Fibroblast of the aortic adventitia (primary cell): ENCODE data around the gene CDC16. TPM values are rescaled to one million over a fixed set of nuclear protein-coding genes. Genes with fewer than 3 reads are reported as not detected.

ENCODE experiments used
- DNase-seq: peaks from one replicate; pipeline ENCODE4 v3.0.0-alpha.2; 2010; ENCODE audit warnings: low read depth
- H3K4me3 ChIP-seq: 2 replicates; pipeline ENCODE4 v1.5.1; 2011; ENCODE audit warnings: low read depth, mild to moderate bottlenecking, control low read depth, low read length, moderate library complexity
- total RNA-seq: library from RNA; depleted of rRNA; stranded (reverse); fragments of >200 nt; gene quantifications from 2 replicates; pipeline ENCODE4 v1.2.3, GENCODE V29; 2012; ENCODE audit warnings: low replicate concordance
- TF ChIP-seq, protein P1 (sequence below): IDR thresholded peaks from 2 replicates; pipeline ENCODE4 v1.5.1; 2011; ENCODE audit warnings: mild to moderate bottlenecking, low read length, control low read depth, inconsistent platforms; ENCODE audit not compliant: insufficient read depth

CDC16 gene
- total RNA-seq, 1 donor, result 81.3 TPM

GRCh38 chr13:114311387-114311786 lies 76.7 kb downstream of the CDC16 start:
- H3K4me3 ChIP-seq, result no peak overlapping the region
- DNase-seq, result no peak
- TF ChIP-seq, protein P1, sequence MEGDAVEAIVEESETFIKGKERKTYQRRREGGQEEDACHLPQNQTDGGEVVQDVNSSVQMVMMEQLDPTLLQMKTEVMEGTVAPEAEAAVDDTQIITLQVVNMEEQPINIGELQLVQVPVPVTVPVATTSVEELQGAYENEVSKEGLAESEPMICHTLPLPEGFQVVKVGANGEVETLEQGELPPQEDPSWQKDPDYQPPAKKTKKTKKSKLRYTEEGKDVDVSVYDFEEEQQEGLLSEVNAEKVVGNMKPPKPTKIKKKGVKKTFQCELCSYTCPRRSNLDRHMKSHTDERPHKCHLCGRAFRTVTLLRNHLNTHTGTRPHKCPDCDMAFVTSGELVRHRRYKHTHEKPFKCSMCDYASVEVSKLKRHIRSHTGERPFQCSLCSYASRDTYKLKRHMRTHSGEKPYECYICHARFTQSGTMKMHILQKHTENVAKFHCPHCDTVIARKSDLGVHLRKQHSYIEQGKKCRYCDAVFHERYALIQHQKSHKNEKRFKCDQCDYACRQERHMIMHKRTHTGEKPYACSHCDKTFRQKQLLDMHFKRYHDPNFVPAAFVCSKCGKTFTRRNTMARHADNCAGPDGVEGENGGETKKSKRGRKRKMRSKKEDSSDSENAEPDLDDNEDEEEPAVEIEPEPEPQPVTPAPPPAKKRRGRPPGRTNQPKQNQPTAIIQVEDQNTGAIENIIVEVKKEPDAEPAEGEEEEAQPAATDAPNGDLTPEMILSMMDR, result no peak

GRCh38 chr13:114311908-114312307 lies 77.2 kb downstream of the CDC16 start:
- TF ChIP-seq, protein P1, result no peak
- no peak overlapping the region for H3K4me3 ChIP-seq
- DNase-seq, result peak; percentile 21

- peak overlapping the region; percentile 80 for H3K4me3 ChIP-seq
- no peak for DNase-seq
- TF ChIP-seq, protein P1, result no peak
Measured at GRCh38 chr13:114313061-114313860, 78.6 kb downstream of the CDC16 start.

DNA sequence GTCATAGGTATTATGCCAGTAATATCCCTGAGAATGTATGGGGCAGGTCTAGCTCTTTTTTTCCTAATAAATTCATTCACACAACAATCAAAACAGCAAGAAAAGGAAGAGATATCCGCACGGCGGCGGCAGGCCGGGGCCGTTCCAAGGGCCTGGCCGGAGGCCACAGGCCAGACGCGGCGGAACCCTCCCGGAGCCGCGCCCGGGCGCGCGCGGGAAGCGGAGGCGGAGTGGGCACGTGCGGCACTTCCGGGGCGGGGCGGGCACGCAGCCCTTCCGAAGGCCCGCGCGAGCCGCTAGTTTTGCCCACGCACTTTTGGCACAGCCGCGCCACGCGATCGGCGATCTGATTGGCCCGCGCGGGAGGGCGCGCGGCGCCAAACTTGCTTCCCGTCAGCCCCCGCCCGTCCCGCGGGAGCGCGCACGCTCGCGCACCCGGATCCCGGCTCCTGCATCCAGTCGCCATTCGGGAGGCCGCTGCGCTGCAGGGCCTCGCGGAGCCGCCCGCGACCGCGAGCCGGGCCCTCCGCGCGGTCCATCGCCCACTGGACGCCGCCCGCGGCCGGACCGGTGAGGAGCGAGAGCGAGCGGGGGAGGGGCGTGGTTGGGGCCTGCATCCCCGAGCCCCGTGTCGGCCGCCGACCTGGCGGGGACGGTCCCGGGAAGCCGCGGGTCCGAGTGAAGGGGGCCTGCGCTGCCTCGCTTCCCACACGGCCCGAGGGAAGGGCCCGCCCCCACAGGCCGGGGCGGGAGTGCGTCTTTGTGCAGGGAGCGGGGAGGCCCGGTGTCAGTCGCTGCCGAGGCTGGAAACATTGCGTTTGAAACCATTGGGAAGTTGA lies 79.6 kb downstream of the CDC16 start, which contains the start of gene CHAMP1:
CHAMP1 (plus strand) TSS at position 430 of the 839 bp plus-strand sequence. CDS start 9,340 bp downstream, outside the sequence.
- TF ChIP-seq, protein P1, result peak; percentile 11
- peak within 1 kb of the TSS; percentile 80 for H3K4me3 ChIP-seq
- DNase-seq, result peak; percentile 95

DNA sequence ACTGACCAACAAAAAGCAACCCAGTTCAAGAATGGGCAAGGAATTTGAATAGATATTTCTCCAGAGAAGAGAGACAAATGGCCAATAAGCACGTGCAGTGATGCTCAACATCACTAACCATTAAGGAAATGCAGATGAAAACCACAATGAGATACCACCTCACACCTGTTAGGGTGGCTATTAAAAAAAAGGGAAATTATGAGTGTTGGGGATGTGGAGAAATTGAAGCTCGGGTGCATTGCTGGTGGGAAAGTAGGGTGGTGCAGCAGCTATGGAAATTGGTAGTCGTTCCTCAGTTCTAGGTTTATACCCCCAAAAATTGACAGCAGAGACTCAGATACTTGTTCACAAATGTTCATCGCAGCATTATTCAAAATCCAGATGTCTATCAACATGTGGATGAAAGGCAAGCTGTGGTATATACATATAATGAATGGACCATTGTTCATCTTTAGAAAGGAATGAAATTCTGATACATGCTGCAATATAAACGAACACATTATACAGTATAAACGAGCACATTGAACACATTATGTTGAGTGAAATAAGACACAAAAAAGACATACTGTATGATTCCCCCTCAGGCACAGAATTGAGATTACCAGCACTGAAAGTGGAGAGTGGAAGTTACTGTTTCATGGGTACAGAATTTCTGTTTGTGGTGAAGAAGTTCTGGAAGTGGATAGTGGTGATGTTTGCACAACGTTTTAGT lies 80.5 kb downstream of the CDC16 start:
- TF ChIP-seq, protein P1, result no peak
- no peak for DNase-seq
- peak overlapping the region; percentile 80 for H3K4me3 ChIP-seq

- H3K4me3 ChIP-seq, result no peak overlapping the region
- no peak for DNase-seq
- TF ChIP-seq, protein P1, result no peak
Measured at GRCh38 chr13:114318624-114319023, 83.9 kb downstream of the CDC16 start.
